ENCODE measurements around the gene XXYLT1.

GRCh38 chr3:195246581-195246995 is 24.4 kb downstream of the XXYLT1 start:
- TF ChIP-seq CTCF (IDR thresholded peaks at IDR 0.05) (no peak), POLR2A (IDR thresholded peaks at IDR 0.05) (no peak), POLR2AphosphoS5 (IDR thresholded peaks at IDR 0.05; ENCODE audit: insufficient read depth in 1 of 2, low read depth in 1 of 2) (no peak)

Data from vagina (tissue), 2 donors.